ENCODE data around the gene MMP21.

DNA sequence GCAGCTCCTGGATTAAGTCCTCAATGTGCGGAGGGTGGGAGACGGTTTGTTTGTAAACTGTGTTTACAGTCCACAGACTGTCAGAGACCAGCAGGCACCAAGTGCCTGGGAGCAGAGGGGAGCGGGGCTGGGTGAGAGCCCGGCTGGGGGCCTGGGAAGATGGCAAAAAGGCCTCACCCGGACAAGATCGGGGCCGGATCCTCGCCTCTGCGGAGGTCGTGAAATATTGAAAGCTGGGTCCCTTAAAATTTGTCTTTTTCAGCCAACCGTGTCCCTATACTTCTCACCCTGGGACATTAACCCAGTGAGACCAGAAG is 2.8 kb downstream of the MMP21 start:
- TF ChIP-seq, protein P1, sequence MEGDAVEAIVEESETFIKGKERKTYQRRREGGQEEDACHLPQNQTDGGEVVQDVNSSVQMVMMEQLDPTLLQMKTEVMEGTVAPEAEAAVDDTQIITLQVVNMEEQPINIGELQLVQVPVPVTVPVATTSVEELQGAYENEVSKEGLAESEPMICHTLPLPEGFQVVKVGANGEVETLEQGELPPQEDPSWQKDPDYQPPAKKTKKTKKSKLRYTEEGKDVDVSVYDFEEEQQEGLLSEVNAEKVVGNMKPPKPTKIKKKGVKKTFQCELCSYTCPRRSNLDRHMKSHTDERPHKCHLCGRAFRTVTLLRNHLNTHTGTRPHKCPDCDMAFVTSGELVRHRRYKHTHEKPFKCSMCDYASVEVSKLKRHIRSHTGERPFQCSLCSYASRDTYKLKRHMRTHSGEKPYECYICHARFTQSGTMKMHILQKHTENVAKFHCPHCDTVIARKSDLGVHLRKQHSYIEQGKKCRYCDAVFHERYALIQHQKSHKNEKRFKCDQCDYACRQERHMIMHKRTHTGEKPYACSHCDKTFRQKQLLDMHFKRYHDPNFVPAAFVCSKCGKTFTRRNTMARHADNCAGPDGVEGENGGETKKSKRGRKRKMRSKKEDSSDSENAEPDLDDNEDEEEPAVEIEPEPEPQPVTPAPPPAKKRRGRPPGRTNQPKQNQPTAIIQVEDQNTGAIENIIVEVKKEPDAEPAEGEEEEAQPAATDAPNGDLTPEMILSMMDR (IDR thresholded peaks at IDR 0.05), result no peak
- TF ChIP-seq POLR2A (IDR thresholded peaks at IDR 0.05), result no peak
